ENCODE measurements around the gene SPRY4. TPM values are rescaled to one million over a fixed set of nuclear protein-coding genes. Genes with fewer than 3 reads are reported as not detected.

SPRY4 gene
- total RNA-seq, 2 donors from 2014 or later, result 7.5 to 11.5 TPM

DNA sequence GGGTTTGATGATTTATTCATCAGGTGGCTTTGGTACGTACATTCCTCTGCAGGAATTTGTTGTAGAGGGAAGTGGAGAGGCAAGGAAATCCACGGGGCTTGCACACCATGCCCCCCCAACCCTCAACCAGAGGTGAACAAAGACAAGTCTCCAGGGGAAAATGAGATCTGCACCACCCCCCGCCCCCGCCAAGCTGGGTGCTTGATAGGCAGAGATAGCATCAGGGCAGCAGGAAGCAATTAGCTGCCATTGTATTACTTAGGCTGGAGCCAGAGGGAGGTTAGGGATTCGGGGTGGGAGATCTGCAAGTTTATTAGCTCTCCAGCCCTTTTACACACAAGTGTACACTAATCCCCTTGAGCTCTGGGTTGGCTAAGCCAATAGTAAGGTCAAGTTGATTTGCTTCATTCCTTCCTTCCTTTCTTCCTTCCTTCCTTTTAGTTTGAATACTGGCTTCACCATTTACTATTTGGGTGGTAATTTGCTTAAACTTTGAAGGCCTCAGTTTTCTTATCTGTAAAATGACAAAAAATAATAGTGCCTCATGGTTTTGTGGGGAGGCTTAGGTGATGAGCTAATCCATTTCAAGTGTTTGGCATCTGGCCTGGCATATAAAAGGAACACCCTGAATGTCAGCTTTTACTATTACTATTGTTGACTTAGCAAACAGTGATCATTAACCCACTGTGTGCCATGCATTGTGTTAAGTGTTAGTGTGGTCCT lies 34.1 kb downstream of the SPRY4 start:
- Histone ChIP-seq H3K4me1 (replicated peaks) (no peaks in the 10 kb centered on the region), H3K4me3 (no peak overlapping the region), H3K27me3 (replicated peaks; ENCODE audit: insufficient read depth) (no peaks in the 10 kb centered on the region), H3K36me3 (no peaks in the 10 kb centered on the region), H3K9me3 (no peaks in the 10 kb centered on the region), H3K27ac (no peak overlapping the region)
- 30% methylated on average over 5 of the region's 5 CpGs for WGBS
- TF ChIP-seq POLR2AphosphoS5 (IDR thresholded peaks at IDR 0.05) (peak; percentile 38), POLR2A (IDR thresholded peaks at IDR 0.05) (no peak)
- intact Hi-C loops (cut with DNase I), result no loop called here
- peak; percentile 26 for DNase-seq (ENCODE audit: low spot score)

GRCh38 chr5:142289708-142290576 lies 34.9 kb downstream of the SPRY4 start:
- WGBS, result 74% methylated on average over 11 of the region's 11 CpGs
- no peak for DNase-seq (ENCODE audit: low spot score)
- H3K4me1 ChIP-seq (replicated peaks), result no peaks in the 10 kb centered on the region
- H3K27me3 ChIP-seq (replicated peaks; ENCODE audit: insufficient read depth), result no peaks in the 10 kb centered on the region
- no peaks in the 10 kb centered on the region for H3K36me3 ChIP-seq
- no peaks in the 10 kb centered on the region for H3K9me3 ChIP-seq
- no peak overlapping the region for H3K27ac ChIP-seq
- H3K4me3 ChIP-seq, result no peak overlapping the region
- no peak for TF ChIP-seq POLR2AphosphoS5 (IDR thresholded peaks at IDR 0.05)
- TF ChIP-seq, protein P1, sequence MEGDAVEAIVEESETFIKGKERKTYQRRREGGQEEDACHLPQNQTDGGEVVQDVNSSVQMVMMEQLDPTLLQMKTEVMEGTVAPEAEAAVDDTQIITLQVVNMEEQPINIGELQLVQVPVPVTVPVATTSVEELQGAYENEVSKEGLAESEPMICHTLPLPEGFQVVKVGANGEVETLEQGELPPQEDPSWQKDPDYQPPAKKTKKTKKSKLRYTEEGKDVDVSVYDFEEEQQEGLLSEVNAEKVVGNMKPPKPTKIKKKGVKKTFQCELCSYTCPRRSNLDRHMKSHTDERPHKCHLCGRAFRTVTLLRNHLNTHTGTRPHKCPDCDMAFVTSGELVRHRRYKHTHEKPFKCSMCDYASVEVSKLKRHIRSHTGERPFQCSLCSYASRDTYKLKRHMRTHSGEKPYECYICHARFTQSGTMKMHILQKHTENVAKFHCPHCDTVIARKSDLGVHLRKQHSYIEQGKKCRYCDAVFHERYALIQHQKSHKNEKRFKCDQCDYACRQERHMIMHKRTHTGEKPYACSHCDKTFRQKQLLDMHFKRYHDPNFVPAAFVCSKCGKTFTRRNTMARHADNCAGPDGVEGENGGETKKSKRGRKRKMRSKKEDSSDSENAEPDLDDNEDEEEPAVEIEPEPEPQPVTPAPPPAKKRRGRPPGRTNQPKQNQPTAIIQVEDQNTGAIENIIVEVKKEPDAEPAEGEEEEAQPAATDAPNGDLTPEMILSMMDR (IDR thresholded peaks at IDR 0.05), result no peak
- intact Hi-C loops (cut with DNase I), result no loop called here

DNA sequence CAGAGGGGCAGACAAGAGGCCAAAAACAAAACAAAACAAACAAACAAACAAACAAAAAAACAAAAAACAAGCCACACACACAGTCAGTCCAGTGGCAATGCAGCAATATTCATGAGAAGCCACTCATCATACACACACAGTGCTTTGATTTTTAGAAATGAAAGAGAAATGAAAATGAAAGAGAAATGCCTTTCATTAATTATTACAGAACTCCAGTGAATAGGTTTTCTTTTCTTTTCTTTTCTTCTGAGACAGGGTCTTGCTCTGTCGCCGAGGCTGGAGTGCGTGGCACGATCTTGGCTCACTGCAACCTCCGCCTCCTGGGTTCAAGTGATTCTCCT lies 36.9 kb downstream of the SPRY4 start:
- H3K27ac ChIP-seq, result no peak overlapping the region
- H3K4me1 ChIP-seq (replicated peaks), result no peaks in the 10 kb centered on the region
- TF ChIP-seq POLR2AphosphoS5 (IDR thresholded peaks at IDR 0.05), result no peak
- H3K36me3 ChIP-seq, result no peaks in the 10 kb centered on the region
- no peak overlapping the region for H3K4me3 ChIP-seq
- H3K27me3 ChIP-seq (replicated peaks; ENCODE audit: insufficient read depth), result no peaks in the 10 kb centered on the region
- H3K9me3 ChIP-seq, result no peaks in the 10 kb centered on the region
- intact Hi-C loops (cut with DNase I), result no loop called here
- WGBS, result 87% methylated on average over 5 of the region's 5 CpGs
- no peak for DNase-seq (ENCODE audit: low spot score)

DNA sequence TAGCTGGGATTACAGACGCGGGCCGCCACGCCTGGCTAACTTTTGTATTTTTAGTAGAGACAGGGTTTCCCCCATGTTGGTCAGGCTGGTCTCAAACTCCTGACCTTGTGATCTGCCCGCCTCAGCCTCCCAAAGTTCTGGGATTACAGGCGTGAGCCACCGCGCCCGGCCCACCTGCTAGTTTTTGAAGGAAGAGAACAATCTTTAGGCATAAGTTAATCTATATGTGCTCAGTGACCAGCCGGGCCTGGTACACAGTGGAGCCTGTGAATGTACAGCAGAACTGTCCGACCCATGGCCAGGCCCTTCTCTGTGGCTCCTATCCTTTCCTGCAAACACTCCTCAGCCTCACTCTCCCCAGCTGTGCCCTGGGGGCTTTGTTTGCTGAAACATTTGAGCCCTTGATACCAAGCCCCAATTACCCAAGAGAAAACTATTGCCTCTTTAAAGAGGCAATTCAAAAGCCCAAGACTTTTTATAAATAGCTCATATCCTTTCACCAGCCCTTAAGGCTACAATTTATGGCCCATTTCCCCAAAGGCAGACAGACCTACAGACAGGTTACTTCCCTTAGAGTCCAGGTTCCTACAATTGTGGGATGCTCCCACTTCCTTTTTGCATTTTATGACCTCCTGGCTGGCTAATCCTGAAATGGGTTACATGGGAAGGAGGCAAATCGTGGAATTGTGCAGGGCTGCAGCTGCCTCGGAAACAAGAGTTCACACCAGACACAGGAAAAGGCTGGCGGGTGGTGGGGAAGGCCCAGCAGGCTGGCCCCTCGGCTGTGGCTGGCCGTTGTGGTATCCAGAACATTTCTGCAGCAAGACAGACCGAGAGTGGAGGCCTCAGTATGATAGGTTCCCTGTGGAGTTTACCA lies 37.5 kb downstream of the SPRY4 start:
- no peak for DNase-seq (ENCODE audit: low spot score)
- Histone ChIP-seq H3K27ac (no peak overlapping the region), H3K4me1 (replicated peaks) (no peaks in the 10 kb centered on the region), H3K9me3 (no peaks in the 10 kb centered on the region), H3K27me3 (replicated peaks; ENCODE audit: insufficient read depth) (no peaks in the 10 kb centered on the region), H3K36me3 (no peaks in the 10 kb centered on the region), H3K4me3 (no peak overlapping the region)
- intact Hi-C loops (cut with DNase I), result no loop called here
- no peak for TF ChIP-seq POLR2AphosphoS5 (IDR thresholded peaks at IDR 0.05)
- TF ChIP-seq, protein P1 (IDR thresholded peaks at IDR 0.05), result no peak
- no peak for TF ChIP-seq POLR2A (IDR thresholded peaks at IDR 0.05)
- 89% methylated on average over 17 of the region's 17 CpGs for WGBS

DNA sequence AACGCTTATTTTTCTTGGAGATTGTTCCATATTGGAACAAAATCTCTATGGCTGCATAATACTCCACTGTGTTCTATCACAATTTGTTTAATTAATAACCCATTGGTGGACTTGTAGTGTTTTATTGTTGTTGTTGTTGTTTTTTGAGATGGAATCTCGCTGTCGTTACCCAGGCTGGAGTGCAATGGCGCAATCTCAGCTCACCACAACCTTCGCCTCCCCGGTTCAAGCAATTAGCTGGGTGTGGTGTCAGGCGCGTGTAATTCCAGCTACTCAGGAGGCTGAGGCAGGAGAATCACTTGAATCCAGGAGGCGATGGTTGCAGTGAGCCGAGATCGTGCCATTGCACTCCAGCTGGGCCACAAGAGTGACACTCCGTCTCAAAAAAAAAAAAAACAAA lies 38.7 kb downstream of the SPRY4 start:
- DNase-seq (ENCODE audit: low spot score), result no peak
- no peak overlapping the region for H3K4me3 ChIP-seq
- H3K9me3 ChIP-seq, result no peaks in the 10 kb centered on the region
- no peaks in the 10 kb centered on the region for H3K27me3 ChIP-seq (replicated peaks; ENCODE audit: insufficient read depth)
- intact Hi-C loops (cut with DNase I), result no loop called here
- TF ChIP-seq POLR2AphosphoS5 (IDR thresholded peaks at IDR 0.05), result no peak
- TF ChIP-seq, protein P1 (IDR thresholded peaks at IDR 0.05), result no peak
- TF ChIP-seq POLR2A (IDR thresholded peaks at IDR 0.05), result no peak
- no peaks in the 10 kb centered on the region for H3K36me3 ChIP-seq
- no peaks in the 10 kb centered on the region for H3K4me1 ChIP-seq (replicated peaks)
- no peak overlapping the region for H3K27ac ChIP-seq
- WGBS, result 92% methylated on average over 12 of the region's 12 CpGs
